Upper lobe of right lung (tissue), 1 donor: ENCODE data around the gene ERG. TPM values are rescaled to one million over a fixed set of nuclear protein-coding genes. Genes with fewer than 3 reads are reported as not detected.

ENCODE experiments used
- ATAC-seq: fragments of 200-7000 bp; cut with Tn5 transposase; one replicate; pipeline ENCODE4 v1.9.1; 2020; ENCODE audit warnings: mild to moderate bottlenecking, moderate library complexity
- DNase-seq: peaks from one replicate; pipeline ENCODE4 v3.0.0-alpha.2; 2020
- H3K27ac ChIP-seq: fragments of 200-600 bp; one replicate; pipeline ENCODE4 v1.8.0; 2022
- H3K27me3 ChIP-seq: fragments of 200-600 bp; one replicate; pipeline ENCODE4 v1.8.0; 2022; ENCODE audit warnings: mild to moderate bottlenecking
- H3K36me3 ChIP-seq: fragments of 200-600 bp; one replicate; pipeline ENCODE4 v1.8.0; 2022
- H3K4me1 ChIP-seq: fragments of 200-600 bp; one replicate; pipeline ENCODE4 v1.8.0; 2022
- H3K4me3 ChIP-seq: fragments of 200-600 bp; one replicate; pipeline ENCODE4 v1.8.0; 2022; ENCODE audit warnings: mild to moderate bottlenecking
- H3K9me3 ChIP-seq: fragments of 200-600 bp; one replicate; pipeline ENCODE4 v1.8.0; 2022
- intact Hi-C: fragments of 100-400 bp; cut with DNase I; formaldehyde crosslinking; loops from one replicate; pipeline ENCODE4 v1.11.0; 2022
- total RNA-seq: library from RNA; stranded (reverse); fragmentation: NEBNext Ultra II Directional; extraction: Animal tissue kit (Norgen Biotek cat#: 25700); gene quantifications from one replicate; pipeline ENCODE4 v1.2.1, GENCODE V29; 2021
- TF ChIP-seq, protein P1 (sequence below): fragments of 200-600 bp; IDR thresholded peaks from one replicate; pipeline ENCODE4 v1.8.0; 2022; ENCODE audit warnings: antibody characterized with exemption
- donor health status: DM: no; HTN: yes; CAD: no; lungs with severe emphysema.

The ERG gene
- total RNA-seq, 1 donor from 2014 or later, result 36.7 TPM

GRCh38 chr21:38424305-38425019 is 73.8 kb downstream of the ERG start:
- TF ChIP-seq, protein P1, sequence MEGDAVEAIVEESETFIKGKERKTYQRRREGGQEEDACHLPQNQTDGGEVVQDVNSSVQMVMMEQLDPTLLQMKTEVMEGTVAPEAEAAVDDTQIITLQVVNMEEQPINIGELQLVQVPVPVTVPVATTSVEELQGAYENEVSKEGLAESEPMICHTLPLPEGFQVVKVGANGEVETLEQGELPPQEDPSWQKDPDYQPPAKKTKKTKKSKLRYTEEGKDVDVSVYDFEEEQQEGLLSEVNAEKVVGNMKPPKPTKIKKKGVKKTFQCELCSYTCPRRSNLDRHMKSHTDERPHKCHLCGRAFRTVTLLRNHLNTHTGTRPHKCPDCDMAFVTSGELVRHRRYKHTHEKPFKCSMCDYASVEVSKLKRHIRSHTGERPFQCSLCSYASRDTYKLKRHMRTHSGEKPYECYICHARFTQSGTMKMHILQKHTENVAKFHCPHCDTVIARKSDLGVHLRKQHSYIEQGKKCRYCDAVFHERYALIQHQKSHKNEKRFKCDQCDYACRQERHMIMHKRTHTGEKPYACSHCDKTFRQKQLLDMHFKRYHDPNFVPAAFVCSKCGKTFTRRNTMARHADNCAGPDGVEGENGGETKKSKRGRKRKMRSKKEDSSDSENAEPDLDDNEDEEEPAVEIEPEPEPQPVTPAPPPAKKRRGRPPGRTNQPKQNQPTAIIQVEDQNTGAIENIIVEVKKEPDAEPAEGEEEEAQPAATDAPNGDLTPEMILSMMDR, result no peak
- Histone ChIP-seq H3K36me3 (peaks cover 4% of the 10 kb centered on the region), H3K4me3 (no peak overlapping the region), H3K27ac (no peak overlapping the region), H3K27me3 (no peaks in the 10 kb centered on the region), H3K9me3 (no peaks in the 10 kb centered on the region), H3K4me1 (no peaks in the 10 kb centered on the region)
- no peak for DNase-seq
- intact Hi-C loops, result no loop called here
- no peak for ATAC-seq

- Histone ChIP-seq H3K4me3 (no peak overlapping the region), H3K9me3 (no peaks in the 10 kb centered on the region), H3K36me3 (peaks cover 4% of the 10 kb centered on the region), H3K27me3 (no peaks in the 10 kb centered on the region), H3K4me1 (no peaks in the 10 kb centered on the region), H3K27ac (no peak overlapping the region)
- no peak for DNase-seq
- no peak for ATAC-seq
- intact Hi-C loops, result no loop called here
- TF ChIP-seq, protein P1, result no peak
Measured at GRCh38 chr21:38422082-38422481, 76.2 kb downstream of the ERG start.

DNA sequence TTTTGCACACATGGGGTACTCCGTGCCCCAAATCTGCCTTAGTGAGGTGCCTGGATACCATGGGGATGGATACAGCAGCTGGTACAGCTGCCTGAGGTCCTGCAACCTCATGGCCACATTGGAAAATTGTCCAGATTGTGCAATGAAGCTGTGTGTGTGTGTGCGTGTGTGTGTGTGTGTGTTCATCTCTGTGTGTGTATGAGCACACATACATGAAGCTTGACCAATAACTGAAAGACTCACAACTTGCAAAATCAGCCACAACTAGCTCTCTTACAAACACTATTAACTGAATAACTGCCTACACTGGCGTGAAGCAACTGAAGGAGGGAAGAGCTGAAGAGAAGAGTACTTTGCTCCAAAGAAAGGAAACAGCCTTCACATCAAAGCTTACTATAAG is 78.1 kb downstream of the ERG start:
- H3K4me1 ChIP-seq, result no peaks in the 10 kb centered on the region
- H3K36me3 ChIP-seq, result peaks cover 4% of the 10 kb centered on the region
- intact Hi-C loops, result no loop called here
- ATAC-seq (no peak), DNase-seq (no peak)
- no peak overlapping the region for H3K27ac ChIP-seq
- no peak overlapping the region for H3K4me3 ChIP-seq
- H3K27me3 ChIP-seq, result no peaks in the 10 kb centered on the region
- TF ChIP-seq, protein P1, result no peak
- no peaks in the 10 kb centered on the region for H3K9me3 ChIP-seq

DNA sequence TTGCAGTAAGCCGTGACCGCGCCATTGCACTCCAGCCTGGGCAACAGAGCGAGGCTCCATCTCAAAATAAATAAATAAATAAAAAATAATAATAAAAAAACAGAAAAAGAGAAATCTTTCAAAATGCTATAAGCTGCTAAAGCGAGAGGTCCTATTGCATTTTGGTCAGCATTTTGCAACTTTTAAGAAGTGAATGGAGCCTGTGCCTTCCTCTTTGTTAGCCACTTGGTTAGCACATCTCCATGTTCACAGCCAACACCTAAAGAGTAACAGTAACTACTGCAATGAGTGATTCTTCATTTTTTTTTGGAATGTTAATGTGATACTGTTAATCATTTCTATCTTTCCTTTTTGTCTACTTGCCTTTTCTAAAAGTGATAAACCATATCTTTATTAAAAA is 80.6 kb downstream of the ERG start:
- DNase-seq (no peak), ATAC-seq (no peak)
- Histone ChIP-seq H3K36me3 (no peaks in the 10 kb centered on the region), H3K9me3 (no peaks in the 10 kb centered on the region), H3K4me1 (no peaks in the 10 kb centered on the region), H3K4me3 (no peak overlapping the region), H3K27me3 (no peaks in the 10 kb centered on the region), H3K27ac (no peak overlapping the region)
- TF ChIP-seq, protein P1, result no peak
- intact Hi-C loops, result no loop called here

GRCh38 chr21:38416791-38417190 is 81.5 kb downstream of the ERG start:
- ATAC-seq (no peak), DNase-seq (no peak)
- Histone ChIP-seq H3K4me3 (no peak overlapping the region), H3K27me3 (no peaks in the 10 kb centered on the region), H3K4me1 (no peaks in the 10 kb centered on the region), H3K9me3 (no peaks in the 10 kb centered on the region), H3K27ac (no peak overlapping the region), H3K36me3 (no peaks in the 10 kb centered on the region)
- TF ChIP-seq, protein P1, result no peak
- intact Hi-C loops, result no loop called here
